LNCaP clone FGC (cell line): ENCODE data around the gene PHC2.

ENCODE experiments used
- DNase-seq: peaks from one replicate; pipeline ENCODE4 v3.0.0-alpha.2; 2011; ENCODE audit warnings: low read depth
- H3K4me3 ChIP-seq: 2 replicates; pipeline ENCODE4 v1.5.1; 2011; ENCODE audit warnings: mild to moderate bottlenecking, low read depth, low read length, control low read depth
- CTCF ChIP-seq: IDR thresholded peaks from 2 replicates; pipeline ENCODE4 v1.5.1; 2012; ENCODE audit warnings: mild to moderate bottlenecking; ENCODE audit not compliant: control insufficient read depth, insufficient read depth; ENCODE audit errors: extremely low read depth

PHC2 gene

GRCh38 chr1:33305016-33305415 lies 125.9 kb downstream of the PHC2 start:
- DNase-seq, result no peak
- H3K4me3 ChIP-seq, result no peak overlapping the region
- no peak for TF ChIP-seq CTCF

GRCh38 chr1:33302325-33302724 lies 128.6 kb downstream of the PHC2 start:
- no peak overlapping the region for H3K4me3 ChIP-seq
- no peak for TF ChIP-seq CTCF
- DNase-seq, result no peak

GRCh38 chr1:33301273-33301984 lies 129.5 kb downstream of the PHC2 start:
- no peak for DNase-seq
- TF ChIP-seq CTCF, result no peak
- no peak overlapping the region for H3K4me3 ChIP-seq

GRCh38 chr1:33300673-33301072 lies 130.2 kb downstream of the PHC2 start:
- no peak overlapping the region for H3K4me3 ChIP-seq
- DNase-seq, result peak; percentile 36
- no peak for TF ChIP-seq CTCF

GRCh38 chr1:33299461-33300155 lies 131.3 kb downstream of the PHC2 start:
- TF ChIP-seq CTCF, result no peak
- H3K4me3 ChIP-seq, result no peak overlapping the region
- DNase-seq, result no peak

- DNase-seq, result peak; percentile 17
- peak; percentile 70 for TF ChIP-seq CTCF
Measured at GRCh38 chr1:33298623-33299277, 132.1 kb downstream of the PHC2 start.

More at GRCh38 chr1:33298623-33299277, 132.1 kb downstream of the PHC2 start:
- H3K4me3 ChIP-seq, result no peak overlapping the region
